Measurements from ENCODE around the gene PPFIBP2.

Gene PPFIBP2

GRCh38 chr11:7576726-7577290 lies 63.0 kb downstream of the PPFIBP2 start:
- Histone ChIP-seq H4K20me1 (ENCODE audit: insufficient read depth, low read length) (no peaks in the 10 kb centered on the region; the same call in 1 of the 2 replicates), H3K9me2 (ENCODE audit: low read depth, low read length) (no peaks in the 10 kb centered on the region), H3K9ac (ENCODE audit: low read length) (no peak overlapping the region), H3K4me3 (ENCODE audit: low read depth, low read length, poor library complexity, severe bottlenecking) (no peak overlapping the region), H3K27ac (ENCODE audit: low read depth, low read length, poor library complexity, severe bottlenecking) (no peak overlapping the region), H3K4me1 (ENCODE audit: insufficient read depth, low read length, severe bottlenecking) (no peaks in the 10 kb centered on the region), H3F3A (ENCODE audit: insufficient read depth, low read length) (no peaks in the 10 kb centered on the region), H2AFZ (ENCODE audit: low read length) (no peak overlapping the region), H3K4me2 (ENCODE audit: low read length) (no peak overlapping the region), H3K79me2 (ENCODE audit: insufficient read depth, low read length) (no peaks in the 10 kb centered on the region), H3K27me3 (ENCODE audit: insufficient read depth, low read length) (no peaks in the 10 kb centered on the region), H3K36me3 (ENCODE audit: insufficient read depth, low read length) (peaks cover 12% of the 10 kb centered on the region), H3K9me3 (ENCODE audit: low read length) (no peaks in the 10 kb centered on the region)
- TF ChIP-seq CTCF (IDR thresholded peaks at IDR 0.05; ENCODE audit: low read length): no peak
- TF ChIP-seq EZH2 (IDR thresholded peaks at IDR 0.05; ENCODE audit: borderline replicate concordance, low read length): no peak

- Histone ChIP-seq H3K9me2 (ENCODE audit: low read depth, low read length) (no peaks in the 10 kb centered on the region), H3K9ac (ENCODE audit: low read length) (no peak overlapping the region), H3K4me3 (ENCODE audit: low read depth, low read length, poor library complexity, severe bottlenecking) (no peak overlapping the region), H3K36me3 (ENCODE audit: insufficient read depth, low read length) (peaks cover 12% of the 10 kb centered on the region), H3K4me2 (ENCODE audit: low read length) (no peak overlapping the region), H3K79me2 (ENCODE audit: insufficient read depth, low read length) (no peaks in the 10 kb centered on the region), H4K20me1 (ENCODE audit: insufficient read depth, low read length) (no peaks in the 10 kb centered on the region; the same call in 1 of the 2 replicates), H3K9me3 (ENCODE audit: low read length) (no peaks in the 10 kb centered on the region), H3F3A (ENCODE audit: insufficient read depth, low read length) (no peaks in the 10 kb centered on the region), H3K4me1 (ENCODE audit: insufficient read depth, low read length, severe bottlenecking) (no peaks in the 10 kb centered on the region), H2AFZ (ENCODE audit: low read length) (no peak overlapping the region), H3K27ac (ENCODE audit: low read depth, low read length, poor library complexity, severe bottlenecking) (no peak overlapping the region), H3K27me3 (ENCODE audit: insufficient read depth, low read length) (no peaks in the 10 kb centered on the region)
- TF ChIP-seq EZH2 (IDR thresholded peaks at IDR 0.05; ENCODE audit: borderline replicate concordance, low read length) (no peak), CTCF (IDR thresholded peaks at IDR 0.05; ENCODE audit: low read length) (no peak)
These were observed 63.7 kb downstream of the PPFIBP2 start for GRCh38 chr11:7577291-7578190.

GRCh38 chr11:7578276-7578955 lies 64.6 kb downstream of the PPFIBP2 start:
- no peaks in the 10 kb centered on the region for H3K9me3 ChIP-seq (ENCODE audit: low read length)
- no peaks in the 10 kb centered on the region for H3K4me1 ChIP-seq (ENCODE audit: insufficient read depth, low read length, severe bottlenecking)
- no peaks in the 10 kb centered on the region for H3K9me2 ChIP-seq (ENCODE audit: low read depth, low read length)
- no peaks in the 10 kb centered on the region for H3K27me3 ChIP-seq (ENCODE audit: insufficient read depth, low read length)
- no peaks in the 10 kb centered on the region for H3K79me2 ChIP-seq (ENCODE audit: insufficient read depth, low read length)
- H3K27ac ChIP-seq (ENCODE audit: low read depth, low read length, poor library complexity, severe bottlenecking): no peak overlapping the region
- H3K4me2 ChIP-seq (ENCODE audit: low read length): no peak overlapping the region
- H2AFZ ChIP-seq (ENCODE audit: low read length): no peak overlapping the region
- H4K20me1 ChIP-seq (ENCODE audit: insufficient read depth, low read length): no peaks in the 10 kb centered on the region; the same call in 1 of the 2 replicates
- H3K9ac ChIP-seq (ENCODE audit: low read length): no peak overlapping the region
- peaks cover 5% of the 10 kb centered on the region for H3K36me3 ChIP-seq (ENCODE audit: insufficient read depth, low read length)
- no peaks in the 10 kb centered on the region for H3F3A ChIP-seq (ENCODE audit: insufficient read depth, low read length)
- no peak overlapping the region for H3K4me3 ChIP-seq (ENCODE audit: low read depth, low read length, poor library complexity, severe bottlenecking)
- no peak for TF ChIP-seq CTCF (IDR thresholded peaks at IDR 0.05; ENCODE audit: low read length)
